SHP77 (cell line): Measurements from ENCODE around the gene GRAMD2B.

Experiments
- DNase-seq, 2 experiments: peaks; one replicate each; lab custom pipeline; 2025; lab: John Stamatoyannopoulos, UW

Gene GRAMD2B

GRCh38 chr5:126513703-126514102 lies 90.5 kb downstream of the GRAMD2B start:
- DNase-seq: no peak

- no peak for DNase-seq
Observed at GRCh38 chr5:126514131-126514557, 90.9 kb downstream of the GRAMD2B start.

- DNase-seq: no peak
Observed at GRCh38 chr5:126514558-126515141, 91.4 kb downstream of the GRAMD2B start.

- no peak for DNase-seq
Observed at GRCh38 chr5:126515337-126515736, 92.1 kb downstream of the GRAMD2B start.

- DNase-seq: peak; percentile 79 to 81
Observed at GRCh38 chr5:126516133-126516532, 92.9 kb downstream of the GRAMD2B start.

GRCh38 chr5:126516852-126517251 lies 93.6 kb downstream of the GRAMD2B start:
- DNase-seq: no peak

GRCh38 chr5:126519223-126519622 lies 96.0 kb downstream of the GRAMD2B start:
- DNase-seq: peak in 1 of 2 experiments; percentile 11

GRCh38 chr5:126519637-126520592 lies 96.7 kb downstream of the GRAMD2B start:
- DNase-seq: peak in 1 of 2 experiments; percentile 19

- no peak for DNase-seq
Observed at GRCh38 chr5:126520593-126520953, 97.4 kb downstream of the GRAMD2B start.

- no peak for DNase-seq
Observed at GRCh38 chr5:126521130-126521529, 97.9 kb downstream of the GRAMD2B start.

- DNase-seq: no peak
Observed at GRCh38 chr5:126523818-126524510, 100.8 kb downstream of the GRAMD2B start.

GRCh38 chr5:126525630-126526245 lies 102.5 kb downstream of the GRAMD2B start:
- DNase-seq: no peak

GRCh38 chr5:126526493-126526892 lies 103.3 kb downstream of the GRAMD2B start:
- DNase-seq: no peak

GRCh38 chr5:126527158-126527557 lies 103.9 kb downstream of the GRAMD2B start:
- DNase-seq: no peak

- no peak for DNase-seq
Observed at GRCh38 chr5:126527892-126528291, 104.7 kb downstream of the GRAMD2B start.

- no peak for DNase-seq
Observed at GRCh38 chr5:126531543-126532120, 108.4 kb downstream of the GRAMD2B start.

GRCh38 chr5:126534553-126534952 lies 111.3 kb downstream of the GRAMD2B start:
- DNase-seq: no peak

GRCh38 chr5:126535856-126536545 lies 112.8 kb downstream of the GRAMD2B start:
- no peak for DNase-seq

- DNase-seq: no peak
Observed at GRCh38 chr5:126536874-126537273, 113.7 kb downstream of the GRAMD2B start.

- no peak for DNase-seq
Observed at GRCh38 chr5:126538579-126538978, 115.4 kb downstream of the GRAMD2B start.

GRCh38 chr5:126540631-126541030 lies 117.4 kb downstream of the GRAMD2B start:
- no peak for DNase-seq
